Activated CD4-positive, CD25-positive, alpha-beta regulatory T cell (primary cell): Measurements from ENCODE around the gene KRT82.
"Not testable (repeated sequence)": the region's sequence is repeated elsewhere in the genome, so short reads cannot be mapped to it uniquely, and the experiment has no call there.

Experiments used
- DNase-seq, 4 experiments: peaks; one replicate each; lab custom pipeline; 2025; lab: John Stamatoyannopoulos, UW

Gene KRT82

DNA sequence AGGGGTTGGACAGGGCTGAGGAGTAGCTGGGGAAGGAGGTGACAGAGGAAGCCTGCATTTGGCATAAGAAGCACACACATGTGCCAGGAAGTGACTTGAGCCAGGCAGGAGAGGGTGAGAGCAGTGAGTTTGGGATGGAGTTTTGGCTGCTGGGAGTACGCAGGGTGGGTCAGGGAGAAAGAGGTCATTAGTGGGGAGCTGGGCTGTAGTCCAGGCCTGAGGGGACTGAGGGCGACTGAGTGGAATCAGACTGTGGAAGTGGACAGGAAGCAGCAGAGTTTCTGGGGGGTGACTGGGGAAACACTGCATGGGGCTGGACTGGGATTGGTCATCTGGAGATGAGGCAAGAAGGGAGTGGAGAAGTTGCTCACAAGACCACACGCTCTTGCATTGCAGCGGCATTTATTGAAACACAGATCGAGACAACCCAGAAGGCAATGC is 46.5 kb downstream of the KRT82 start:
- no peak for DNase-seq

DNA sequence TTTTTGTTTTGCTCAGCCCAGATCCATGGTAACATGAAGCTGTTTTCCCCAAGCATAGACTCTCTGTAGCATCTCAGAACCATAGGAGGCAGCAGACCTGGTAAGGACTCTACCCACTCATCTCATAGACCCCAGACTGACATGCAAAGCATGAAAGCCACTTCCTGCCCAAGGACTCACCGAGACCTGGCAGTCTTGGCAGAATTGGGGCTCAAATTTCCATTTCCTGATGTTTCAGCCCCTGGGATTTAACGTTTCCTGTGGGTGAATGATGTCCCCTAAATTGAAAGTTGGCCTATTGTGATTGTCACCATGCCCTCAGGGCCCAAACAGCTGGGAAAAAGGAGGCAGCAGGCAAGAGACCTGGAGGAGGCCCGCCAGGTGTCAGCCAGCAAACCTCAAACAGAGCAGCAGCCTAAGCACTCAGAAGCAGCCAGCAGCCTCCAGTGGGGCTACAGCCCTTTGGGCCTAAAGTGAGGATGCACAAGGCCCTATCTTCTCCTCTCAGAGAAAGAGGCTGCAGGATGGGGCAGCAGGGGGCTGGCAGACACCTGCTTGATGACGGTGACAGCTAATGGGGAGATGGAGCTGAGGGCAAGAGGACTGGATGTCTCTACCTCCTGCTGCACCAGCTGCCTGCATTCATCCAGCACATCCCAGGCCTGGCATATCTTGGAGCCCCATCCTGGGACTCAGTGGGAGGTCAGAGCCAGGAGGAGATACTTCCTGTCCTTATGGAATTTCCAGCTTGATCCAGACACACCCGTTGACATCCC is 47.4 kb downstream of the KRT82 start:
- no peak for DNase-seq

DNA sequence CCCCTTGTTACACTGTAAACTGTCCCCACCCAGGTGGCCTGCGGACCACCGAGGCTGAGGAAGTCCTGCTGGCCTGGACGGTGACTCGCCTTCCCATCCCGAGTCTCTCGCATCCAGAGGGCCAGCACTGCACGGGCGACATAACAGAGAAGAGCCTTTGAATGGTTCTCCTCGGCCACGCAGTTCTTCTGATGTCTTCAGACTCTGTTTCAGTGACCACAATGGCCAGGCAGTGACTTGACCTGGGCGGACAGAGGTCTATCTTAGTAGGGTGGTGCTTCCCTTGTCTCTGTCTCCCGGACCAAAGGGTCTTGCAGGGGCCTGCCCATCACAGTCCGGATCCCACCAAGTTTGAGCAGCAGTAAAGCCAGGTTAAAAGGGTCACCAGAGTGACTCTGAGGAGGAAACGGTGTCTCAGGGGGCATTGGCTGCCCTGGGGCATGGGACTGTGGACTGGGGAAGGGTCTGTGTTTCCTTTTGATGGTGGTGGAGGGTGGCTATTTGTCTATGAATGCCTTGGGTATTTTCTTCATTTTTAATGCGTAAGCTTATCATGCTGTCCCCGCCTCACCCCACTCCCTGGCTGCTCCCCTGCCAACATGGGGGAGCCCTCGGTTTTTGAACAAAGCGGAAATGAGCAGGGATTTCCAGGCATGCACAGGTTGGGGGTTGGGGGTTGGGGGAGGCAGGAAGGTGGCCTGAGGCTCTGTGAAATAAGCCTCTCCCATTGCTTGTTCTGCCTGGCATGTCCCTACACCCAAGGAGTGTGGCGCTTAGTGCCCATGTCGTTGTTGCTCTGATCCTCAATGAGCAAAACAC is 49.2 kb downstream of the KRT82 start:
- DNase-seq, result no peak

DNA sequence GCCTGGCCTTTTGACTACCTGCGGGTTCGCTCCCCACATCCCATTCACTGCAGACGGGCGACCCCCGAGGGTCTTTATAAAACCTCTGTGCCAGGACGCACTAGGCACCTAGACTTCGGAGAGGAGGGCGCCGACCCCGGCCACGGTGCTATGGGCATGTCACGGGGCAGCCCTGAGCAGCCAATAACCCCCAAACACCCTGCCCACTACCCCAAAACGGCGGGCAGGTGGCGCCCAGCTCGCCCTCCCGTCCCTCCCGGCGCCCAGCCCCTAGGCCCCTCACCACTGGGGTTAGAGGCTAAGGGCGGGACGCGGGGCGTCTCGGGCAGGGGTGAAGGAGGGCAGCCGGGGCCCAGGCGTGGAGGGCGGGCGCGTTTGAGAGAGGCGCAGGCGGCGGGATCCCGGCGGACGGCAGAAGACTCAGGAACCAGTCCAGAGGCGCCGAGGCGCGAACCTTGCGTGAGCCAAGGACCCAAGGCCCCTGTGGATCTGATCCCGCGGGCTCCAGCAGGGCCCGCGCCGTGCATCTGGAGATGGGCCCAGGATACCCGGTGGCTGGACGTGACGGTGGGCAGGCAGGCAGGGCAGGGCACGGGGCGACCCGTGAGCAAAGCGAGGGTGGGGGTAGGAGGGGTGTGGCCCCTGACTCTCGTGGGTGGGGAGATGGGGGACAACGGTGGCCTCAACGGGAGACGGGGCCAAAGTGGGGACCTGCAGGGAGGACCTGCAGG is 49.9 kb downstream of the KRT82 start:
- DNase-seq, result no peak

DNA sequence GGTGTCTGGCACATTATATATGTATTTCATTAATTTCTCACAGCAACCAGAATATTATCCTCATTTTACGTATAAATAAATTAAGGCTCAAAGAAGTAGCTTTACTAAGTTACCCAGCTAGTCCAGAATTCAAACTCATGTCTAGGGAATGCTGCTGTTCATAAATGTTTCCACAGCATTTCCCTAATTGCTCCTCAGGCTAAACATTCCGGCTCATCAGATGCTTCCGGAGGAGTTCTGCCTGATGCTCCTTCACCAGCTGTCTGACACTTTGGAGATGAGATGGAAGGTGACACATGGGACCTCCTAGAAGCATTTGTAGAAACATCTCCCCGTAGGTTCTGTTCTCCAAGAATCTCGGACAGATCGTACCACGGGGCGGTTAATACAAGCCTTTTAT is 51.0 kb downstream of the KRT82 start:
- no peak for DNase-seq

DNA sequence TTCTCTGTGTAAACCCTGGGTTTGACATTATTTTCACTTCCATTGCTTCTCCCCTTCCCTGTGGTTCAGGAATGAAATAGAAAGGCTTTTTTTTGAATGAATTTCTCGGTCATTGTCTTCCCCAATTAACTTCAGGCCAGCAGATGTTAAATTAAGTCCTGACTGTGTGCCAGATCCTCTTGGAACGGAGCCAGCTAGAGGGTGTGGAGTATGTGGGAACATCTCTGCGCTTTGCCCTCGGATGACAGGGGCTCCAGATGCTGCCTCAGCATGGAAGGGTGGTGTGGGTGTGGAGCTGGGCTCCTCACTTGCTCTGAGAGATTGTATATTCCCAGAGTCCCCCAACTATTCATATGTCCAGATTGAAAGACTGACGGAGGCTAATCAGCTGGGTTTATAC is 51.9 kb downstream of the KRT82 start:
- no peak for DNase-seq

DNA sequence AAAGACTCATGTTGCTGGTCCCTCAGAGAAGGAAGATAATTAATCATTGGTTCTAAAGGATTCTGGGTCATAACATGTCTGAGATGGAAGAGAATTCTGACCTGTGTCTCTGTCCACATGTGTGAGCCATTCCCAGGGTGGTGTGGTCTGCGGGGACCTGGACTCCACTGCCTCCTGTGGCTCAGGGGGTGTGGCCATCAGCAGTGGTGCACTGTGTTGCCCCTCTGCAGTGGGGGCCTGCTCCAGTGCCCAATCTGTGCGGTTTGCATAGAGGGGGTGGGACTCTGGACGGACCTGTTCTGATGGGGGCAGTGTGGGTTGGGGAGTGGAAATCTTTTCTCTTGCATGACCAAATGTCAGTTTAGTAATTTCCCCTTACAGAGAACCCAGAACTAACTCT is 52.4 kb downstream of the KRT82 start:
- DNase-seq, result no peak

DNA sequence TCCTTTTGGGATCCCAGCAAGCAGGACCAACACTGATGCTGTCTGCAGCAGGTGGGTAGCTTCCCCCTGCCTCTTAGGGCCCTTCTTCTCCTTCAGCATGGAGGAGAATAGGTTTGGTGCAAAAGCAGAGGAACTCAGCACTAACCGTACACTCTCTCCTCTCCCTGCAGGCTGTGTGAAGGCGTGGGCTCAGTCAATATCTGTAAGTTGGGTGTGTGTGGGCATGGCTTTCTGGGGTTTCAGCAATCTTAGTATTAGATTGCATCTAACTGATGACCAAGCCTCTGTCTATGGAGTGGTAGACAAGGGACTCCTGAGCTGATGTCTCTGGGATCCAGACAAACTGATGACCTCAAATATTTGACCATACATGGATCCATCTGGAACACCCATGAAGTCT is 53.2 kb downstream of the KRT82 start:
- DNase-seq, result no peak

DNA sequence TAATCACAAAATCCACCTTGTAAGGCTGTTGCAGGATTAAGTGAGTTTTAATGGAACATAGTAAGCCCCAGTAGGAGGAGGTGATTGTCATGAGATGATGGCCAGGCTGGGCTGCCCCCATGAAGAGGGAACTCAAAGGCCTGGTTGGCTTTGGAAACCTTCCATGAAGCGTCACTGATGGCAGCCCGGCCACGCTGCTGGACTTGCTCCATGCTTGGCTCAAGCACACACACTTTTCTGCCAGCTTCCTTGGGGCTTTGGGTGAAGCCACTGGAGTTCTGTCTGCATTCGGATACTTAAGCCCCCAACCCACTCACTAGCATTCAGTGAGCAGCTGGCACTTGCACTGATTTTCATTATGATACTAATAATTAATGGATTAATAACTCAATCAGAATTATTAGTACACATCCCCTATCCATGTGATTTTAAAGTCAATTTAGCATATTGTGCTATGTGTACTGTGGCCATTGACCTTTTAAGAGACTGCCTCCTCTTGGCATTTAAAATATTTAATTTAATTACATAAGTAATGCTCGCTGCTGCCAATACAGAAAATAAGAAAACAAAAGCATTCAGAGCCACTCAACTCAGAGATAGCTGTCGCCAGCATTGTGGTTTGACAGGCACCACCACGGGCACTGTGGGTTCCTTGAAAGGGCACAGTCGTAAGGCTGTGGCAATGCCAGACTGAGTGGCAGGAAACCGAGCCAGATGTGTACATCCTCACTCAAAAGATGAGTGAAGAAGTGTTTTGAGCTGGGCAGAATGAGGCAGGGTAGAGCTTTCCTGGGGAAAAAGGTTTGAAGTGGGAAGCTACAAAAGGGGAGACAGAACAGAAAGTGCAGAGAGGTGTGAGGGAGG is 54.7 kb downstream of the KRT82 start:
- peak in 2 of 4 experiments; percentile 12 to 15 for DNase-seq

DNA sequence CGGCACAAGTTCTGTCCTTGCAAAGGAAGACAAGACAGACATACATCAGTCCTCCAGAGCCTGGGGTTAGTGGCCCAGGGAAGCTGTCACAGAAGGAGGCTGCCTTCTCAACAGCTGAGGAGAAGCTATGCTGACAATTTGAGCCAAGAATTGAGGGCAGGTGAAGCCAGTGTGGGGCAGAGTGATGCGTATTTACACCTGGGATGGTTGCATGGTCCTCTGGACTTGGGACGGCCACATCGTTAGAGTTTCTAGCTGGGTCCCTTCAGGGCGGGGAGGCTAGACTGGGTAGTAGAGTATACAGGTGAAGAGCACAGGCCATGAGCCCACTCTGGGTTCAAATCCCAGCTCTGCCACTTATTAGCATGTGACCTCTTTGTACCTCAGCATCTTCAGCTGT is 55.3 kb downstream of the KRT82 start:
- no peak for DNase-seq

DNA sequence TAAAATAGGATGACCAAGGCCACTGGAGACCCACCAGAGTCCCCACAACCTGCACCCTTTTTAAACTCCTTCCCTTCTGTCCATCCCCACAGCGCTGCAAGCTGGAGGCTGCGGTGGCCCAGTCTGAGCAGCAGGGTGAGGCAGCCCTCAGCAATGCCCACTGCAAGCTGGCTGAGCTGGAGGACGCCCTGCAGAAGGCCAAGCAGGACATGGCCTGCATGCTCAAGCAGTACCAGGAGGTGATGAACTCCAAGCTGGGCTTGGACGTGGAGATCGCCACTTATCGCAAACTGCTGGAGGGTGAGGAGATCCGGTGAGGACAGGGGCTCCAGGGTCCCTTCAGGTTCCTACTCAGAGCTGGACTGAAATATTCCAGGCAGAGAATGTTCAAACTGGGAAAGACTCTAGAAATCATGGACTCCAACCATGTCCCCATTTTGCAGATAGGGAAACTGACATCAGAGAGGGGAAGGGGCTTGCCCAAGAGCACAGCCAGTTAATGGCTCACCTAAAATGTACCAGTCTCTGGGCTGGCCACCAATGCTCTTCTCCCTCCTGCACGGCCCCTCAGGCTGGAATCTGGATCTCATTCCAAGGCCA is 56.0 kb downstream of the KRT82 start:
- no peak for DNase-seq

DNA sequence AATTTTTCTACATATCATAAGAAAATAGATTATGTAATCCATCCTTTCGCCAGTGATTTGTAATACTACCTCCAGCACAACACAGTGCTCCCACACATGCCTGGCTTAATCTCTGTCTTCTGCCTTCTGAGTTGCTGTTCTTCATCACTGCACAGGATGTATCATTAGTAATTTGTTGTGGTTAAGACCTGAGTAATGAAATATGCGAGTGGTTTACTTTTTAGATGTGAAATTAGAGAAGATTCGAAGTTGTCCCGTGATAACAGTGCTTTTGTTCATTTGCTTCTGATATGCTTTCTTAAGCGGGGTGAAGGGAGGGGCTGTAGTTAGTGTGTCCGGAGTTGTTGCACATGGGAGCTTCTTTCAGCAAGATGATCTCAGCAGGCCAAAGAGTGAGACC is 56.9 kb downstream of the KRT82 start:
- DNase-seq, result no peak

DNA sequence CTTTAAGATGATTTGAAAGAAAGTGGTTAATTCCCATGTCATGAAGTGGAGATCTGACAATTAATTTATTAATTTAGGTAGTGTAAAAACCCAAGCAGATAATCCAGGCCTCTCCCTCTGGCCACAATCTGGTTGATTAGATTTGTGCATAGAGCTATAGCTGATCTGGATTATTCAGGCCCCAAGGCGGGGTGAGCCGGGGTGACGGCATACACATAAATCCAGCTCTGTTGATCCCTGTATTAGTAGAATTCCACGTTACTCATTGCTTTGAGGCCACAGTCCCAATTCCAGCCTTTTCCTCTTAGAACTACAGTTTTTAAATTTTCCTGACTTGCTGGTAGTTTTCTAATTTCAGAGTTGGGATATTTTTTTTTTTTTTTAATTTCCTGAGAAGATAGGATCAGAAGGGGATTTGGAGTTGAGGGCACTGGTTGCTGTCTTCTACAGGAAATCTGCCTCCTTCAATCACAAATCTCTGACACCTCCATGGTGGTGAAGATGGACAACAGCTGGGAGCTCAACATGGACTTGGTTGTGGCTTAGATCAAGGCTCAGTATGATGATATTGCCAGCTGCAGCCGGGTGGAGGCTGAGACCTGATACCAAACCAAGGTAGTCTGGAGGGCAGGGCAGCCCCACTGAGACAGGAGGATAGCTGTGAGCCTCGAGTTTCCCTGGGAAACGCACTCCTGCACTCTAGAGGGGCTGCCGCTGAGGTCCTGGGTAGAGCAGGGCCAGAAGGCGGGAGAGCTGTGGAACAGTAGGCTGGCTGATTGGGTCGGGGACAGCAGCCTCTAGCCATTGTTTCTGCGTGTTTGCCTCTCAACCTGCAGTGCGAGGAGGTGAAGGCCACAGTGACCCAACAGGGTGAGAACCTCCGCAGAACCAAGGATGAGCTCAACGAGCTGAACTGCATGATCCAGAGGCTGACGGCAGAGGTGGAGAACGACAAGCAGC is 58.3 kb downstream of the KRT82 start:
- DNase-seq, result no peak

DNA sequence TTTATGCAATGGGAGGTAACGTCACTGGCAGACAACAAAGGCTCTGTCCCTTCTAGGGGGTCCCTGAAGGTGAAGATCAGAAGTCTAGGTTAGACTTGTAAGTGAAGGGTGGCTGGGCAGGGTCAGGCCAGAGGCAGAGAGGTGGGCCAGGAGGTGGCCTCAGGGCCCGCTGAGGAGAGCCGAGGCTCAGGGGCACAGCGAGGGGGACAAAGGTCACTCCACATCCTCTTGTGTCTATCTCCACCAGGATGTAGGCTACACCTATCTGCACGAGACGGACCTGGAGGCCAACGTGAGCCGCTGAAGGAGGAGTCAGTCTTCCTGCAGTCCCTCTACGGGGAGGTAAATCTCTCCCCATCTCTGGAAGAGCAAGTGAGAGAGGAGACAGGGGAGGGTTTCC is 59.1 kb downstream of the KRT82 start:
- no peak for DNase-seq

DNA sequence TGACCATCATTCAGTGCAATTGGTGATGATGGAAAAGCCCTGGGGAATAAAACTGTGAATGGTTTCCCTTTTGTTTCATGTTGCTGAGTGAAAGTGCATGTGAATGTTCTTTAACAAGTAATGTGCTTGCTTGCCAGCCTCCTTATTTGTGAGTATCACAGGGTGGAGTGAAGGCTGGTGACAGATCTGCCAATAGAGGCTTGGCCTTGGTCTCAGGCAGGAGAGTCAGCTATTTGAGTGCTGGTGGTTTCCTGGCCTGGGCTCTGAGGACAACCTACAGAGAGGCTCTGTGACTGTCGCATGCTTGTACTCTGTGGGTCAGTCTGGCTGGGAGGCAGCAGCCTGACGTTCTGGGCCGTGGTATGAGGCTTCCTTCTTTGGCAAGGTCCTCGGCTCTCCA is 59.5 kb downstream of the KRT82 start:
- DNase-seq, result no peak

DNA sequence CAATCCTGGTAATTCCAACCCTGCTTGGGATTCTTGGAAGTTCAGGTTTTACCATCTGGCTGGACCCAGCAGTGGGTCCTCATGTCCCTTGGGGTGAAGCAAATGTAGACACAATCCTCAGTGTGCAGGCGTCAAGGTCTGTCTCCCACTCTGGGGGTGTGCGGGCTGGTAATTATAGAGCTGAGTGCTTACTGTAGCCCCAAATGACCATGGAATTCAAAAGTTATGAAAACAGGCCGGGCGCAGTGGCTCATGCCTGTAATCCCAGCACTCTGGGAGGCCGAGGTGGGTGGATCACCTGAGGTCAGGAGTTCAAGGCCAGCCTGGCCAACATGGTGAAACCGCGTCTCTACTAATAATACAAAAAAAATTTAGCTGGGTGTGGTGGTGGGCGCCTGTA is 61.1 kb downstream of the KRT82 start:
- not testable (repeated sequence) for DNase-seq

DNA sequence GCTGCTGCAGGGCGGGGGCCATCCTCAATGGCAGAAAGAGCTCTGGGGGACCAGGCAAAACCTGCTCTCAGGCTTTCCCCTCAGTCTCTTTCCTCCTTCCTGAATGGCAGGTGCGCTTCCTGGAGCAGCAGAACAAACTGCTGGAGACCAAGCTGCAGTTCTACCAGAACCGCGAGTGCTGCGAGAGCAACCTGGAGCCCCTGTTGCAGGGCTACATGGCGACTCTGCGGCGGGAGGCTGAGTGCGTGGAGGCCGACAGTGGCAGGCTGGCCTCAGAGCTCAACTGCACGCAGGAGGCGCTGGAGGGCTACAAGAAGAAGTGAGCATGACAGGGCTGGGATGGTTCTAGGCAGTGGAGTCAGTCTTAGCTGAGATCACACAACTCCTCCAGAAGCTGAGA is 62.0 kb downstream of the KRT82 start:
- DNase-seq, result no peak
